Neuronal stem cell (in vitro differentiated cells): ENCODE results near the gene PCDHA9. TPM values are rescaled to one million over a fixed set of nuclear protein-coding genes. Genes with fewer than 3 reads are reported as not detected.
"Not testable (repeated sequence)": the region's sequence is repeated elsewhere in the genome, so short reads cannot be mapped to it uniquely, and the experiment has no call there.

Experiments
- DNase-seq: peaks from one replicate; pipeline ENCODE4 v3.0.0-alpha.2; 2013; ENCODE audit warnings: low spot score
- H2AFZ ChIP-seq: one replicate; pipeline ENCODE4 v1.6.1; 2013; ENCODE audit warnings: mild to moderate bottlenecking, low read length, inconsistent platforms
- H2AK5ac ChIP-seq: 2 replicates; pipeline ENCODE4 v1.6.1; 2013; ENCODE audit warnings: low read depth, mild to moderate bottlenecking, inconsistent platforms, low read length, moderate library complexity, mixed read lengths
- H2BK120ac ChIP-seq: 2 replicates; pipeline ENCODE4 v1.6.1; 2013; ENCODE audit warnings: low read depth, mild to moderate bottlenecking, inconsistent platforms, low read length, moderate library complexity, mixed read lengths
- H2BK12ac ChIP-seq: one replicate; pipeline ENCODE4 v1.6.1; 2013; ENCODE audit warnings: low read length, inconsistent platforms
- H2BK15ac ChIP-seq: 2 replicates; pipeline ENCODE4 v1.6.1; 2013; ENCODE audit warnings: mild to moderate bottlenecking, low read length, inconsistent platforms, mixed read lengths
- H2BK5ac ChIP-seq: one replicate; pipeline ENCODE4 v1.6.1; 2013; ENCODE audit warnings: inconsistent platforms, mild to moderate bottlenecking, low read length, moderate library complexity
- H3K14ac ChIP-seq: one replicate; pipeline ENCODE4 v1.6.1; 2013; ENCODE audit warnings: low read length, inconsistent platforms
- H3K18ac ChIP-seq: 2 replicates; pipeline ENCODE4 v1.6.1; 2013; ENCODE audit warnings: low read length, inconsistent platforms
- H3K23ac ChIP-seq: 2 replicates; pipeline ENCODE4 v1.6.1; 2013; ENCODE audit warnings: low read depth, mild to moderate bottlenecking, mixed read lengths, low read length, inconsistent platforms; ENCODE audit not compliant: poor library complexity
- H3K27ac ChIP-seq: replicated peaks from 3 replicates; pipeline ENCODE4 v1.5.1; 2013; ENCODE audit warnings: low read length, inconsistent platforms
- H3K27me3 ChIP-seq, 3 experiments: 2 replicates each; pipeline ENCODE4 v1.6.1; 2013; ENCODE audit warnings: low read length in 3 of 3, mild to moderate bottlenecking in 2 of 3, inconsistent platforms in 1 of 3, low read depth in 1 of 3, mixed read lengths in 1 of 3, moderate library complexity in 1 of 3; ENCODE audit not compliant: control insufficient read depth in 3 of 3, insufficient read depth in 3 of 3
- H3K36me3 ChIP-seq, 2 donors: replicated peaks in 1 of 2; 2 replicates each; pipeline ENCODE4 v1.6.1; 2013; ENCODE audit warnings: low read length in 2 of 2; ENCODE audit not compliant: control insufficient read depth in 2 of 2, insufficient read depth in 2 of 2
- H3K4ac ChIP-seq: 2 replicates; pipeline ENCODE4 v1.6.1; 2013; ENCODE audit warnings: inconsistent platforms, mild to moderate bottlenecking, low read length, moderate library complexity
- H3K4me1 ChIP-seq, 2 donors: 1 replicate in 1 of 2; 2 replicates in 1 of 2; pipeline ENCODE4 v1.6.1; 2013; ENCODE audit warnings: low read length in 2 of 2, low read depth in 1 of 2; ENCODE audit not compliant: control insufficient read depth in 2 of 2, insufficient read depth in 1 of 2
- H3K4me2 ChIP-seq: one replicate; pipeline ENCODE4 v1.6.1; 2013; ENCODE audit warnings: mild to moderate bottlenecking, low read length, inconsistent platforms; ENCODE audit not compliant: insufficient read depth, poor library complexity, severe bottlenecking
- H3K4me3 ChIP-seq, 2 donors: 2 replicates each; pipeline ENCODE4 v1.5.1; 2013; ENCODE audit warnings: low read length in 2 of 2, mild to moderate bottlenecking in 2 of 2, inconsistent platforms in 1 of 2, moderate library complexity in 1 of 2
- H3K79me1 ChIP-seq: one replicate; pipeline ENCODE4 v1.6.1; 2013; ENCODE audit warnings: low read depth, mild to moderate bottlenecking, inconsistent platforms, low read length, moderate library complexity
- H3K9ac ChIP-seq: one replicate; pipeline ENCODE4 v1.6.1; 2013; ENCODE audit warnings: mild to moderate bottlenecking, low read depth, low read length, inconsistent platforms; ENCODE audit not compliant: poor library complexity
- H3K9me3 ChIP-seq, 2 donors: replicated peaks in 1 of 2; 2 replicates each; pipeline versions ENCODE3 to v1.6.1; 2013; ENCODE audit warnings: low read length in 2 of 2, mild to moderate bottlenecking in 2 of 2, inconsistent platforms in 1 of 2, low read depth in 1 of 2, mixed read lengths in 1 of 2, moderate library complexity in 1 of 2; ENCODE audit not compliant: control insufficient read depth in 2 of 2, insufficient read depth in 1 of 2
- H4K8ac ChIP-seq: one replicate; pipeline ENCODE4 v1.6.1; 2013; ENCODE audit warnings: low read depth, mild to moderate bottlenecking, inconsistent platforms, low read length, moderate library complexity
- H4K91ac ChIP-seq: one replicate; pipeline ENCODE4 v1.6.1; 2013; ENCODE audit warnings: low read length, low read depth, mild to moderate bottlenecking, inconsistent platforms; ENCODE audit not compliant: poor library complexity
- WGBS, 2 donors: extraction: QIAGEN DNeasy Blood & Tissue Kit; methylation state at CpG; one replicate each; pipeline ENCODE4 v1.1.7; 2013; ENCODE audit warnings: missing lambda C conversion rate in 2 of 2, mixed read lengths in 1 of 2; ENCODE audit not compliant: insufficient read length in 2 of 2, insufficient replicate concordance in 1 of 2; ENCODE audit errors: extremely low coverage in 2 of 2; 5-methylcytosine and 5-hydroxymethylcytosine counted together
- polyA plus RNA-seq, 2 experiments: library from polyadenylated mRNA; stranded (reverse); fragments of 200-250 nt; gene quantifications; one replicate each; pipeline ENCODE4 v1.2.3, GENCODE V29; 2013

PCDHA9 gene
- polyA plus RNA-seq (2013, experiment 1 of 2) = 0.13 TPM
- 0.10 TPM for polyA plus RNA-seq (2013, experiment 2 of 2)

GRCh38 chr5:140848139-140849102 is at the start of gene PCDHA9:
Gene PCDHA9 (plus strand): TSS chr5:140848382. CDS start chr5:140848496, 114 bp downstream.
- H4K91ac ChIP-seq, H3K23ac ChIP-seq, H3K14ac ChIP-seq, H3K9ac ChIP-seq, H2BK15ac ChIP-seq, DNase-seq, H2BK120ac ChIP-seq, H2BK5ac ChIP-seq, H3K4me3 ChIP-seq, H3K36me3 ChIP-seq, H3K4me1 ChIP-seq, H2BK12ac ChIP-seq, H3K79me1 ChIP-seq, H3K27me3 ChIP-seq, H4K8ac ChIP-seq, H3K4me2 ChIP-seq, H3K18ac ChIP-seq, H2AK5ac ChIP-seq, H3K27ac ChIP-seq, H2AFZ ChIP-seq, H3K4ac ChIP-seq: not testable (repeated sequence)
- no CpG with 5 or more reads among the region's 48 CpGs for WGBS, 2 donors
- peaks cover 0 to 40% of the 10 kb centered on the region in 2 donors for H3K9me3 ChIP-seq

GRCh38 chr5:140800816-140801493 is 47.2 kb upstream of the PCDHA9 start, which contains the start of gene PCDHA3:
Gene PCDHA3 (plus strand): TSS chr5:140801057.
- Histone ChIP-seq H3K4me3 (peak within 1 kb of the TSS in 1 of 2 donors; percentile 50), H3K23ac (no peak within 1 kb of the TSS), H2AK5ac (no peak within 1 kb of the TSS), H2AFZ (no peak within 1 kb of the TSS), H3K18ac (no peak within 1 kb of the TSS), H3K9ac (no peak within 1 kb of the TSS), H2BK12ac (no peak within 1 kb of the TSS), H2BK5ac (no peak within 1 kb of the TSS), H4K91ac (no peak within 1 kb of the TSS), H3K79me1 (peaks cover 6% of the 10 kb centered on the region), H3K9me3 (peaks cover 26 to 55% of the 10 kb centered on the region in 2 donors), H4K8ac (no peak within 1 kb of the TSS), H3K27me3 (no peaks in the 10 kb centered on the region), H3K14ac (no peak within 1 kb of the TSS), H3K4me2 (no peak within 1 kb of the TSS), H3K4me1 (no peaks in the 10 kb centered on the region), H2BK15ac (no peak within 1 kb of the TSS), H3K4ac (no peak within 1 kb of the TSS), H3K27ac (no peak within 1 kb of the TSS), H3K36me3 (peaks cover 5 to 16% of the 10 kb centered on the region in 2 donors), H2BK120ac (no peak within 1 kb of the TSS)
- DNase-seq = no peak
- WGBS, 2 donors = no CpG with 5 or more reads among the region's 29 CpGs

- Histone ChIP-seq H3K4me2 (no peak overlapping the region), H3K18ac (no peak overlapping the region), H2BK5ac (no peak overlapping the region), H3K9me3 (peaks cover 23 to 54% of the 10 kb centered on the region in 2 donors), H3K23ac (no peak overlapping the region), H4K8ac (no peak overlapping the region), H2BK120ac (no peak overlapping the region), H3K9ac (no peak overlapping the region), H3K4me3 (no peak overlapping the region), H3K27me3 (no peaks in the 10 kb centered on the region), H3K79me1 (peaks cover 6% of the 10 kb centered on the region), H2AFZ (no peak overlapping the region), H3K4me1 (no peaks in the 10 kb centered on the region), H2BK12ac (no peak overlapping the region), H3K36me3 (peaks cover 5 to 14% of the 10 kb centered on the region in 2 donors), H3K4ac (no peak overlapping the region), H3K27ac (no peak overlapping the region), H2BK15ac (no peak overlapping the region), H2AK5ac (no peak overlapping the region), H4K91ac (no peak overlapping the region), H3K14ac (no peak overlapping the region)
- DNase-seq = no peak
- no CpG with 5 or more reads among the region's 16 CpGs for WGBS, 2 donors
Measured at GRCh38 chr5:140801494-140801841, 46.7 kb upstream of the PCDHA9 start.

GRCh38 chr5:140802381-140802780 is 45.8 kb upstream of the PCDHA9 start:
- Histone ChIP-seq H3K23ac (peak overlapping the region; percentile 91), H3K9me3 (peaks cover 16 to 47% of the 10 kb centered on the region in 2 donors), H3K9ac (peak overlapping the region; percentile 44)
- H3K36me3 ChIP-seq, H4K91ac ChIP-seq, H2AK5ac ChIP-seq, H3K4me2 ChIP-seq, H3K18ac ChIP-seq, H3K27me3 ChIP-seq, H2BK12ac ChIP-seq, H3K4ac ChIP-seq, H2BK120ac ChIP-seq, DNase-seq, H3K14ac ChIP-seq, H3K4me3 ChIP-seq, H2BK5ac ChIP-seq, H2AFZ ChIP-seq, H4K8ac ChIP-seq, H3K4me1 ChIP-seq, H3K27ac ChIP-seq, H2BK15ac ChIP-seq, H3K79me1 ChIP-seq: not testable (repeated sequence)
- no CpG with 5 or more reads among the region's 45 CpGs for WGBS, 2 donors
